K562 (cell line): ENCODE measurements around the gene SMIM3. TPM values are rescaled to one million over a fixed set of nuclear protein-coding genes. Genes with fewer than 3 reads are reported as not detected.

Experiments used
- KAT7 ChIP-seq: sonication (generic); formaldehyde crosslinking; IDR thresholded peaks from 2 replicates; pipeline ENCODE4 v1.8.0; 2022; ENCODE audit warnings: missing genetic modification reagents, mild to moderate bottlenecking, borderline replicate concordance
- MAFK ChIP-seq: IDR thresholded peaks from 2 replicates; pipeline ENCODE4 v1.6.1; 2011; ENCODE audit warnings: low read length, improper control_type of control experiment
- NCOA6 ChIP-seq: fragments of 450-650 bp; IDR thresholded peaks from 2 replicates; pipeline ENCODE4 v1.6.1; 2017; ENCODE audit warnings: mild to moderate bottlenecking
- PCBP1 ChIP-seq: fragments of 200-400 bp; formaldehyde crosslinking; IDR thresholded peaks from 2 replicates; pipeline ENCODE4 v1.6.1; 2018; ENCODE audit warnings: mild to moderate bottlenecking, low read depth, low read length; ENCODE audit not compliant: poor library complexity, severe bottlenecking
- POLR2H ChIP-seq: IDR thresholded peaks from 2 replicates; pipeline ENCODE4 v1.6.1; 2016; ENCODE audit warnings: missing genetic modification characterization, low read depth, mild to moderate bottlenecking, control low read depth, missing compliant biosample characterization, moderate library complexity
- PTBP1 ChIP-seq: fragments of 200-400 bp; formaldehyde crosslinking; IDR thresholded peaks from 2 replicates; pipeline ENCODE4 v1.6.1; 2017; ENCODE audit warnings: low read depth, low read length
- ZC3H8 ChIP-seq: fragments of 450-650 bp; IDR thresholded peaks from 2 replicates; pipeline ENCODE4 v1.6.1; 2017
- ZFP1 ChIP-seq: fragments of 450-650 bp; formaldehyde crosslinking; IDR thresholded peaks from 2 replicates; pipeline ENCODE4 v1.4.0; 2020; ENCODE audit warnings: mild to moderate bottlenecking, mixed read lengths
- ZNF134 ChIP-seq: fragments of 250-450 bp; sonication (Bioruptor Pico); conservative IDR thresholded peaks from 2 replicates; pipeline ENCODE4 v1.4.0; 2020
- polyA plus RNA-seq, 8 experiments: library from polyadenylated mRNA; depleted of rRNA in 4 of 8; stranded (reverse) in 5 of 8; unstranded in 3 of 8; fragments of >200 nt; fragmentation: Nextera tagmentation in 2 of 8; fragmentation: Illumina TruSeq in 1 of 8; extraction: Ambion mirVana in 2 of 8; extraction: Trizol in 1 of 8; gene quantifications; 2 replicates each; pipeline versions ENCODE4 v1.2.1 to v1.2.3, GENCODE V29; 2011 to 2014; ENCODE audit warnings: inconsistent platforms in 1 of 8, missing spikeins in 1 of 8
- total RNA-seq, 7 experiments: library from RNA; depleted of rRNA in 6 of 7; stranded (reverse); fragments of >200 nt in 6 of 7; fragmentation: Illumina TruSeq in 2 of 7; extraction: Trizol in 2 of 7; gene quantifications; 2 replicates each; pipeline versions ENCODE4 v1.2.1 to v1.2.3, GENCODE V29; 2011 to 2021; ENCODE audit warnings: low replicate concordance in 1 of 7
- TF ChIP-seq, protein P1 (sequence below): sonication (generic); formaldehyde crosslinking; IDR thresholded peaks from 2 replicates; pipeline ENCODE4 v1.8.0; 2023; ENCODE audit warnings: missing genetic modification reagents, mild to moderate bottlenecking, borderline replicate concordance
- TF ChIP-seq, protein P2 (sequence below): fragments of 450-650 bp; IDR thresholded peaks from 2 replicates; pipeline ENCODE4 v1.6.1; 2016; ENCODE audit warnings: mild to moderate bottlenecking, moderate library complexity

The SMIM3 gene
- total and polyA plus RNA-seq, 9 of the 15 experiments (the other 6 are each of a cell fraction or from before 2014, with no cell fraction given) = 4.1 to 27.7 (median 13.6) TPM

DNA sequence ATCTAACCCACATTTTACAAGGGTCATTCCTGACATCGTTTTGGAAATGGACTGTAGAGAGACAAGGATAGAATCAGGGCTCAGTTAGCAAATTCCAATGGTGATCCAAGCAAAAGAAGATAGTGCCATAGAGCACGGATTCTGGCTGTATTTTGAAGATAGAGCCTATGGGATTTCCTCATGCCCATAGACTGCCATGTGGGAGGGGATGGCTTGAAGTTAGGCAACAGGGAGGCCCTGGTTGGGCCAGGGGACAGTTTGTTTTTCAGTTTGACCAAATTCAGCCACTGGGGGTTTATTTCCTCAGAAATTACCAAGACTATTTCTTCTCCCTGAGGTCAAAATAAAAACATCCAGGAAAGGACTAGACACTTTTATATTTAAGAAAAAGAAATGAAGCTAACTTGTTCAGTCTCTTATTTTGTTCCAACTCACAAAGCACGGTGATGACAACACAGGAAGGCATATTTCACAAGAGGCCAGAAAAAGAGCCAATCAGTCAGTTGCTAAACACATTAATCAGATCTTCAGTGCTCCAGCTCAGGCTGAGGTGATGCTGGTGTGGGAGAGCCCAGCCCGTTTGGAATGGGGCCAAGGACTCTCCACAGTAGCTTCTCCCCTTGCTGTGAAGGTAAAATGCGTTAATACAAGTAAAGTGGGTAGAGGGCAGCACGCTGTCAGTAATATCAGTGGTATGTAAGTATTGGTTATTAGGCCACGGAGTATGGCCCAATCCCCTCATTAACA lies 15.4 kb upstream of the SMIM3 start (continued):
- TF ChIP-seq PTBP1 = no peak
- TF ChIP-seq POLR2H (tag) = peak; percentile 67
- TF ChIP-seq, protein P1, sequence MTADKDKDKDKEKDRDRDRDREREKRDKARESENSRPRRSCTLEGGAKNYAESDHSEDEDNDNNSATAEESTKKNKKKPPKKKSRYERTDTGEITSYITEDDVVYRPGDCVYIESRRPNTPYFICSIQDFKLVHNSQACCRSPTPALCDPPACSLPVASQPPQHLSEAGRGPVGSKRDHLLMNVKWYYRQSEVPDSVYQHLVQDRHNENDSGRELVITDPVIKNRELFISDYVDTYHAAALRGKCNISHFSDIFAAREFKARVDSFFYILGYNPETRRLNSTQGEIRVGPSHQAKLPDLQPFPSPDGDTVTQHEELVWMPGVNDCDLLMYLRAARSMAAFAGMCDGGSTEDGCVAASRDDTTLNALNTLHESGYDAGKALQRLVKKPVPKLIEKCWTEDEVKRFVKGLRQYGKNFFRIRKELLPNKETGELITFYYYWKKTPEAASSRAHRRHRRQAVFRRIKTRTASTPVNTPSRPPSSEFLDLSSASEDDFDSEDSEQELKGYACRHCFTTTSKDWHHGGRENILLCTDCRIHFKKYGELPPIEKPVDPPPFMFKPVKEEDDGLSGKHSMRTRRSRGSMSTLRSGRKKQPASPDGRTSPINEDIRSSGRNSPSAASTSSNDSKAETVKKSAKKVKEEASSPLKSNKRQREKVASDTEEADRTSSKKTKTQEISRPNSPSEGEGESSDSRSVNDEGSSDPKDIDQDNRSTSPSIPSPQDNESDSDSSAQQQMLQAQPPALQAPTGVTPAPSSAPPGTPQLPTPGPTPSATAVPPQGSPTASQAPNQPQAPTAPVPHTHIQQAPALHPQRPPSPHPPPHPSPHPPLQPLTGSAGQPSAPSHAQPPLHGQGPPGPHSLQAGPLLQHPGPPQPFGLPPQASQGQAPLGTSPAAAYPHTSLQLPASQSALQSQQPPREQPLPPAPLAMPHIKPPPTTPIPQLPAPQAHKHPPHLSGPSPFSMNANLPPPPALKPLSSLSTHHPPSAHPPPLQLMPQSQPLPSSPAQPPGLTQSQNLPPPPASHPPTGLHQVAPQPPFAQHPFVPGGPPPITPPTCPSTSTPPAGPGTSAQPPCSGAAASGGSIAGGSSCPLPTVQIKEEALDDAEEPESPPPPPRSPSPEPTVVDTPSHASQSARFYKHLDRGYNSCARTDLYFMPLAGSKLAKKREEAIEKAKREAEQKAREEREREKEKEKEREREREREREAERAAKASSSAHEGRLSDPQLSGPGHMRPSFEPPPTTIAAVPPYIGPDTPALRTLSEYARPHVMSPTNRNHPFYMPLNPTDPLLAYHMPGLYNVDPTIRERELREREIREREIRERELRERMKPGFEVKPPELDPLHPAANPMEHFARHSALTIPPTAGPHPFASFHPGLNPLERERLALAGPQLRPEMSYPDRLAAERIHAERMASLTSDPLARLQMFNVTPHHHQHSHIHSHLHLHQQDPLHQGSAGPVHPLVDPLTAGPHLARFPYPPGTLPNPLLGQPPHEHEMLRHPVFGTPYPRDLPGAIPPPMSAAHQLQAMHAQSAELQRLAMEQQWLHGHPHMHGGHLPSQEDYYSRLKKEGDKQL (CRISPR knock-in tag) = no peak
- TF ChIP-seq ZC3H8 = no peak
- no peak for TF ChIP-seq NCOA6
- no peak for TF ChIP-seq ZFP1 (CRISPR knock-in tag)
- TF ChIP-seq, protein P2, sequence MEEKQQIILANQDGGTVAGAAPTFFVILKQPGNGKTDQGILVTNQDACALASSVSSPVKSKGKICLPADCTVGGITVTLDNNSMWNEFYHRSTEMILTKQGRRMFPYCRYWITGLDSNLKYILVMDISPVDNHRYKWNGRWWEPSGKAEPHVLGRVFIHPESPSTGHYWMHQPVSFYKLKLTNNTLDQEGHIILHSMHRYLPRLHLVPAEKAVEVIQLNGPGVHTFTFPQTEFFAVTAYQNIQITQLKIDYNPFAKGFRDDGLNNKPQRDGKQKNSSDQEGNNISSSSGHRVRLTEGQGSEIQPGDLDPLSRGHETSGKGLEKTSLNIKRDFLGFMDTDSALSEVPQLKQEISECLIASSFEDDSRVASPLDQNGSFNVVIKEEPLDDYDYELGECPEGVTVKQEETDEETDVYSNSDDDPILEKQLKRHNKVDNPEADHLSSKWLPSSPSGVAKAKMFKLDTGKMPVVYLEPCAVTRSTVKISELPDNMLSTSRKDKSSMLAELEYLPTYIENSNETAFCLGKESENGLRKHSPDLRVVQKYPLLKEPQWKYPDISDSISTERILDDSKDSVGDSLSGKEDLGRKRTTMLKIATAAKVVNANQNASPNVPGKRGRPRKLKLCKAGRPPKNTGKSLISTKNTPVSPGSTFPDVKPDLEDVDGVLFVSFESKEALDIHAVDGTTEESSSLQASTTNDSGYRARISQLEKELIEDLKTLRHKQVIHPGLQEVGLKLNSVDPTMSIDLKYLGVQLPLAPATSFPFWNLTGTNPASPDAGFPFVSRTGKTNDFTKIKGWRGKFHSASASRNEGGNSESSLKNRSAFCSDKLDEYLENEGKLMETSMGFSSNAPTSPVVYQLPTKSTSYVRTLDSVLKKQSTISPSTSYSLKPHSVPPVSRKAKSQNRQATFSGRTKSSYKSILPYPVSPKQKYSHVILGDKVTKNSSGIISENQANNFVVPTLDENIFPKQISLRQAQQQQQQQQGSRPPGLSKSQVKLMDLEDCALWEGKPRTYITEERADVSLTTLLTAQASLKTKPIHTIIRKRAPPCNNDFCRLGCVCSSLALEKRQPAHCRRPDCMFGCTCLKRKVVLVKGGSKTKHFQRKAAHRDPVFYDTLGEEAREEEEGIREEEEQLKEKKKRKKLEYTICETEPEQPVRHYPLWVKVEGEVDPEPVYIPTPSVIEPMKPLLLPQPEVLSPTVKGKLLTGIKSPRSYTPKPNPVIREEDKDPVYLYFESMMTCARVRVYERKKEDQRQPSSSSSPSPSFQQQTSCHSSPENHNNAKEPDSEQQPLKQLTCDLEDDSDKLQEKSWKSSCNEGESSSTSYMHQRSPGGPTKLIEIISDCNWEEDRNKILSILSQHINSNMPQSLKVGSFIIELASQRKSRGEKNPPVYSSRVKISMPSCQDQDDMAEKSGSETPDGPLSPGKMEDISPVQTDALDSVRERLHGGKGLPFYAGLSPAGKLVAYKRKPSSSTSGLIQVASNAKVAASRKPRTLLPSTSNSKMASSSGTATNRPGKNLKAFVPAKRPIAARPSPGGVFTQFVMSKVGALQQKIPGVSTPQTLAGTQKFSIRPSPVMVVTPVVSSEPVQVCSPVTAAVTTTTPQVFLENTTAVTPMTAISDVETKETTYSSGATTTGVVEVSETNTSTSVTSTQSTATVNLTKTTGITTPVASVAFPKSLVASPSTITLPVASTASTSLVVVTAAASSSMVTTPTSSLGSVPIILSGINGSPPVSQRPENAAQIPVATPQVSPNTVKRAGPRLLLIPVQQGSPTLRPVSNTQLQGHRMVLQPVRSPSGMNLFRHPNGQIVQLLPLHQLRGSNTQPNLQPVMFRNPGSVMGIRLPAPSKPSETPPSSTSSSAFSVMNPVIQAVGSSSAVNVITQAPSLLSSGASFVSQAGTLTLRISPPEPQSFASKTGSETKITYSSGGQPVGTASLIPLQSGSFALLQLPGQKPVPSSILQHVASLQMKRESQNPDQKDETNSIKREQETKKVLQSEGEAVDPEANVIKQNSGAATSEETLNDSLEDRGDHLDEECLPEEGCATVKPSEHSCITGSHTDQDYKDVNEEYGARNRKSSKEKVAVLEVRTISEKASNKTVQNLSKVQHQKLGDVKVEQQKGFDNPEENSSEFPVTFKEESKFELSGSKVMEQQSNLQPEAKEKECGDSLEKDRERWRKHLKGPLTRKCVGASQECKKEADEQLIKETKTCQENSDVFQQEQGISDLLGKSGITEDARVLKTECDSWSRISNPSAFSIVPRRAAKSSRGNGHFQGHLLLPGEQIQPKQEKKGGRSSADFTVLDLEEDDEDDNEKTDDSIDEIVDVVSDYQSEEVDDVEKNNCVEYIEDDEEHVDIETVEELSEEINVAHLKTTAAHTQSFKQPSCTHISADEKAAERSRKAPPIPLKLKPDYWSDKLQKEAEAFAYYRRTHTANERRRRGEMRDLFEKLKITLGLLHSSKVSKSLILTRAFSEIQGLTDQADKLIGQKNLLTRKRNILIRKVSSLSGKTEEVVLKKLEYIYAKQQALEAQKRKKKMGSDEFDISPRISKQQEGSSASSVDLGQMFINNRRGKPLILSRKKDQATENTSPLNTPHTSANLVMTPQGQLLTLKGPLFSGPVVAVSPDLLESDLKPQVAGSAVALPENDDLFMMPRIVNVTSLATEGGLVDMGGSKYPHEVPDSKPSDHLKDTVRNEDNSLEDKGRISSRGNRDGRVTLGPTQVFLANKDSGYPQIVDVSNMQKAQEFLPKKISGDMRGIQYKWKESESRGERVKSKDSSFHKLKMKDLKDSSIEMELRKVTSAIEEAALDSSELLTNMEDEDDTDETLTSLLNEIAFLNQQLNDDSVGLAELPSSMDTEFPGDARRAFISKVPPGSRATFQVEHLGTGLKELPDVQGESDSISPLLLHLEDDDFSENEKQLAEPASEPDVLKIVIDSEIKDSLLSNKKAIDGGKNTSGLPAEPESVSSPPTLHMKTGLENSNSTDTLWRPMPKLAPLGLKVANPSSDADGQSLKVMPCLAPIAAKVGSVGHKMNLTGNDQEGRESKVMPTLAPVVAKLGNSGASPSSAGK = peak; percentile 80
- no peak; the same call in 1 of the 2 replicates for TF ChIP-seq ZNF134 (CRISPR knock-in tag)
- TF ChIP-seq KAT7 (CRISPR knock-in tag) = no peak
- no peak for TF ChIP-seq MAFK
- no peak for TF ChIP-seq PCBP1
